Activated CD4-positive, CD25-positive, alpha-beta regulatory T cell treated with anti-CD3 and anti-CD28 coated beads, Interleukin-2, amount 50 U/mL, for 24 hours (primary cell): ENCODE data around the gene MYL4.
"Not testable (repeated sequence)": the region's sequence is repeated elsewhere in the genome, so short reads cannot be mapped to it uniquely, and the experiment has no call there.

Experiments used
- ATAC-seq, 2 donors: fragments of 150-1000 bp; cut with Tn5 transposase; one replicate each; pipeline ENCODE4 v1.10.0; 2021; ENCODE audit warnings: mild to moderate bottlenecking in 1 of 2, moderate library complexity in 1 of 2

The MYL4 gene

GRCh38 chr17:47193931-47194511, 15.1 kb upstream of the MYL4 start:
- no peak for ATAC-seq

DNA sequence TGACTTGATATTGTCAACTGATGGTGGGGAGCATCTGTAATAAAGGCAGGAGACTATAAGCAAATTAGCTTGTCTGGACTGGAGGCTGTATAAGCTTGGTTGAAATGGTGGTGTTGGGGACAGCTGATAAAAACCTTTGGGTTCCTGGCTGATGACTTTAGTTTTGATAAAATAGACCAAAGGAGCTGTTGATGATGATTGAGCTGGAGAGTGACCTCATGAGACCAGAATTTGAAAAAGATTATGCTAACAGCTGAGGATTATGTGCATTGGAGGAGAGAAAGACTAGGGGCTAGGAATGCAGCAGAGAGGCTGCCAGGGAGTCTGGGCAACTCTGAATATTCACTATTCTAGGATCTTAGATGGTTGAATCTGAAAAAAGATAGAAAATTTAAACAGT, 11.3 kb upstream of the MYL4 start:
- no peak for ATAC-seq

- no peak for ATAC-seq
These were observed 9.4 kb upstream of the MYL4 start for GRCh38 chr17:47199627-47200324.

DNA sequence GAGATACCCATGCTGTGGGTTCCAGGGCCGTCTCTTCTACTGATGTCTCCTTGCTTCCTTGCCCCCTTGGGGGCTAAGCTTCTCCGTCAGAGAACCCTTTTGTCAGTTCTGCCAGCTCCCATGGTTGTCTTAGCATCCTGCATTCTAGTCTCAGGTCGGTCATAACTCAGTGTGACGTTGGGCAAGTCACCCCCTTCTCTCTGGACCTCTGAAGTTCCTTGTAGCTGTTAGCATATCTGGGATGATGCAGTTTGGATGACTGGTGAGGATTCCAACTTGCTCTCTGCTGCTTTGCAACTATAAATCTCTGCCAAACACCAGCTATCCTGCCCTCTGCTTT, 8.9 kb upstream of the MYL4 start:
- no peak for ATAC-seq

DNA sequence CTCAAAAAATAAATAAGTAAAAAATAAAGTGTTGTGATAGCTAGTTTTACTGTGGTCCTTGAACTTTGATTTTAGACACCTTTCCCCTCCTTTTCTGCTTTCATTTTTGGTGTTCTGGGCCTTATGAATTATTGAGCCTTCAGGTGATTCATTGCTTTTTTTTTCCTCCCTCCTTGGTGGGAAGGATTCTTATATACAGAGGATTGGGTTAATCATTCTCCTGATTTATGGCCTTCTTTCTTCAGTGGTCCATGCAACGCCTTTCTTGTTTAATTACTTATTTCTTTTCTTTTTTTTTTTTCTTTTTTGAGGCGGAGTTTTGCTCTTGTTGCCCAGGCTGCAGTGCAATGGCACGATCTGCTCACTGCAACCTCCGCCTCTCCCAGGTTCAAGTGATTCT, 8.0 kb upstream of the MYL4 start:
- no peak for ATAC-seq

- peak; percentile 67 to 75 for ATAC-seq
These were observed 5.0 kb upstream of the MYL4 start for GRCh38 chr17:47203984-47204721.

- ATAC-seq = peak; percentile 77 to 78
These were observed 4.3 kb upstream of the MYL4 start for GRCh38 chr17:47204722-47205418.

DNA sequence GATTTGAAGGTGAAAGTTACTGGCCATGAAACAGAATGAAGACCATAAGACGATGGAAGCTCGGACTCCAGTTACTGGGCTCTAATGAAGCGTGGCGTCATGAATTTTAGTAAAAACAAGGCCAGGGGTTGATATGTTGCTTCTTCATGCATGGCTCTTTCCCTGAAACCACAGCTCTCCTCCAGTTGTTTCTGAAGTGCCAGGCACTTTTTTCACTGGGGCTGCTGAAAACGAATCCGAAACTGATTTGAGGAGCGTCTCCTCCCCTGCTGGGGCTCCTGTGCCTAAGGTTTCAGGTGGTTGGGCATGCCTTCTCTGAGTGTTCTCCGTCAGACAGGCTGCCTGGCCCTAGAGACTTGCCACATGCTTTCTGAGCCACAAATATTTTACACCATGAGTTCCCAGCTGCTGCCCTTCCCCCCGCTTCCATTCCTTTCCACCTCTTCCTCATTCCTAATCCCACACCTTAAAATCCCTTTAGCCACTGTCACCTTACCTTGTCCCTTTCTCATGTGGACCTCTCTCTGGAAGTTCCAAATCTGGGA, 3.7 kb upstream of the MYL4 start:
- peak; percentile 70 to 72 for ATAC-seq

DNA sequence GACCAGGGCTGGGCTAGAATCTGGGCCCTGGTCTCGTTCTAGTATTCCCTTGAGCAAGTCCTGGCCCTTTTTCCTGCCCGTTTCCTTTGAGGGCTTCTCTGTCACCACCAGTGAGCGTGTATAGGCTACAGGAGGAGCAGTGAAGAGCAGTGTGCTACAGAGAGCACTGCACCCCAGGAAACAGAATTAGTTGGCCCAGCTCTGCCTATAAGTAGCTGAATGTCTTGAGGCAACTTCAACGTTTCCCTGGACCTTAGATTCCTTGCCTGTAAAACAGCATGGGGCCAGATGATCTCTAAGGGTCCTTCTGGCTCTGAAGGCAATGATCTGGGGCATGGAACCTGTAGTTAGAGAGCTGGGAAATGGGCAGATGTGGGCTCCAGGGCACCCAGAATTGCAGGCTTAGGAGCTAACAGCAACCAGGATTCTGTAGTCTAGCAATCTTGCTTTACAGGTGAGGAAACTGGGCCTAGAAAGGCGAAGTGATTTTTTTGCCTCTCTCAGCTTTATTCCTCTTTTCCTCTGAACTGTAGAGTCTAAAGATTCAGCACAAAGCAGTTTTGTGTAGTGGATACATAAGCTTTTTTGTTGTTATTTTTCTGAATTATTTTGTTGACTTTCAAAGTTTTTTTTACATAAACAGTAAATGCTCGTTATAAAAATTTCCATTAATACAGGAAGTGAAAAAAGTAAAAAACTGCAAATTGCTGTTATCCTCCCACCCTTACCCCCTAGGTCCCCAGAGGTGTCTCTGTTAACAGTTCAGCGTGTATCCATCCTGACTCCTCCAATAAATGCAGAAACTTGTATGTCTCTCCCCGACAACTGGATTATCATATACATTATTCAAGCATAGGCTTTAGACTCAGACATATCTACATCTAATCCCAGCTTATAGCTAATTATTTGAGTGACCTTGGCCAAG, 1.7 kb upstream of the MYL4 start:
- ATAC-seq = no peak

DNA sequence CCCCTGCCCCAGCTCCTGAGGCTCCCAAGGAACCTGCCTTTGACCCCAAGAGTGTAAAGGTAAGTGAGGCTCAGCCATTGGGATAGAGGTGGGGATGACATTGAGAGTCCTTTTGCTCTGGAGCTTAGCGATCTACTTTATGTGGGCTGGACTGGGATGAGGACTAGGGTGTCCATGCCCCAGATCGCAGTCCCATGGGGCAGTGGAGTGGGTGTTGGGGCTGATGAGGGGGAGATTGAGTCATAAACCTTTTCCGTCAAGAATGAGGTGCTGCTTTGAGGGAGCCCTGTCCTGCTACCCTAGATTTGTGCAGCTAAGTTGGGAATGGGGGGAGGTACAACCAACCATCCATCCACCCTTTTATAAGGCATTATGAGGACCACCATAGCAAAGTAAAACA, 351 bp downstream of the MYL4 start:
- ATAC-seq = no peak

GRCh38 chr17:47210105-47210504, 957 bp downstream of the MYL4 start:
- no peak for ATAC-seq

- no peak for ATAC-seq
These were observed 1.6 kb downstream of the MYL4 start for GRCh38 chr17:47210779-47211178.

DNA sequence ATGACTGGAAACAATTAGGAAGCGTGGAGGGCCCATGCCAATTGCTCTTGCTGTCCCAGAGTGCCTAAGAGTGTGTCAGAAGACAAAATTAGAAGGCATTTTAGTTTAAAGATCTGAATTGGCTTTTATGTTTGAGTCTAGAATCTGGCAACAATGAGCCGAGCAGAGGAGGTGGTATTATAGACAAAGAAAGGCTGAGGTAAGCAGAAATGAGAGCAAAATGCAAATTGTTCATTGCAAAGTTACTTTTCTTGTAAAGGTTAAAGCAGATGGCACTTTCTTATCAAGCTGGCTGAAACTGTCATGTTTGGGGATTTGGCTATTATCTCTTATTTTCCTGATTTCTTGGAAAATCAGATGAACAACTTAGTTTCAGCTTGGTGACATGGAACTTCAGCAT, 3.3 kb downstream of the MYL4 start:
- no peak for ATAC-seq

DNA sequence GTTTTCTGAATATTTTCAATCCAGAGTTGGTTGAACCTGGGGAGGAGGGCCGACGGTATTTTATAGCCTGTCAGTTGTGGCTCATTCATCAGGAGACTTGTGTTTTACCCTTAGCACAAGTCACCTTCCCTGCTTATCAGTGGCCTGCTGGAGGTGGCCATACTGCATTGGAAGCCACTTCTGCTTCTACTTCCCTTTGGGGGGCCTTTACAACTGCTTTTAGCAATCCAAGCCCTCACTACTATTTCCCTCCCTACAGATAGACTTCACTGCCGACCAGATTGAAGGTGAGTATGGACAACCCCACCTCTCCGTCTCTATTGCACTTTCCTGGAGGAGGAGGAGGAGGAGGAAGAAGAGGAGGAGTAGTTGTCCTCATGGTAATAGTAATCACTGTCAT, 4.4 kb downstream of the MYL4 start:
- no peak for ATAC-seq

DNA sequence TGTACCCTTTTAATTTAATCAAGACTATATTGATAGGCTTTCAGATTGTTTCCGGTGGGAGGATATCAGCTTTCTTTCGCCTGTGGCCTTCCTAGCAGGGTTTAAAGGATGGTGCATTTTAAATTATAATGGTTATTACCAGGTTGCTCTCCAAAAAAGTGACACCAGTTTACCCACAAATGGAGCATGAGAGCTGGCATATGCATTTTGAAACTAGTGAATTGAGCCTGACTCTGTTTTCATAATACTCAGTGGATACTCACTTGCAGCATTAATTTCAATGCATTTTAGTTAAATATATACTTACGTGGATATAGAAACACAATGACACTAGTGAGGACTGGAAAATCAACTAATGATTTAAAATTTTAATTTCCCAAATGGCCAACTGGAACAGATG, 5.8 kb downstream of the MYL4 start:
- ATAC-seq = no peak

DNA sequence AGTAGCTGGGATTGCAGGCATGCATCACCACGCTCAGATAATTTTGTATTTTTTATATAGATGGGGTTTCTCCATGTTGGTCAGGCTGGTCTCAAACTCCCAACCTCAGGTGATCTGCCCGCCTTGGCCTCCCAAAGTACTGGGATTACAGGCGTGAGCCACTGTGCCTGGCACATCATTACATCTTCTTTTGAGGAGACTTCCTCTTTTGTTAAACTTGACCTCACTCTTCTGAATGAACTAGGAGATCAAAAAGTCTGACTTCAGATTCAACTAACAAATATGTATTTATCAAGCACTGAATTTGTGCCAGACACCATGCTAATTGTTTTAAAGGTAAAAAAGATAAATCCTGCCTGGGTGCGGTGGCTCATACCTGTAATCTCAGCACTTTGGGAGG, 7.7 kb downstream of the MYL4 start:
- ATAC-seq = not testable (repeated sequence)

- ATAC-seq = not testable (repeated sequence)
These were observed 8.1 kb downstream of the MYL4 start for GRCh38 chr17:47217279-47217678.

- no peak for ATAC-seq
These were observed 9.8 kb downstream of the MYL4 start for GRCh38 chr17:47218896-47219430.

- ATAC-seq = no peak
These were observed 10.7 kb downstream of the MYL4 start for GRCh38 chr17:47219621-47220475.

DNA sequence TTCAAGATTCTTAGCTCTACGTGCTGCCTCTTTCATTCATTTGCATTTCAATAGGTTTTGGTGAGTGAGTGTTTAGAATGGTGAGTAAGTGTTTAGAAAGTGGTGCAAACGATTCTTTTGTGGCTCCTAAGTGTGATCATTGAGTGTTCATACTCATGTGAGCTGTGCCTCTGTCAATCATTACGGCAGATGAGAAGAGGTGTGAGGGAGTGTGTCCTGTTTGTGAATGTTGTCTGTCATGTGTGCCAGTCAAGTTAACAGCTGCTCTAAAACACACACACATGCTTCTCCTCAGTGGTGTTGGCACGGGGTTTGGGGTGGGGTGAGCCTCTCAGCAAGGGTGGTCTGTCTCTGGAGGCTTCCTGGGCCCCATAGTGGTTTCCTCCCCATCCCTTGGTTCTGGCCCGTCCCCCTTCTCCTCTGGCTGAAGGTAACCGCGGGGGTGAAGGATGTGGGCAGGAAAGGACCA, 11.4 kb downstream of the MYL4 start:
- peak; percentile 81 to 89 for ATAC-seq

GRCh38 chr17:47221154-47221553, 12.0 kb downstream of the MYL4 start:
- ATAC-seq = no peak
